ENCODE measurements around the gene ARL4C.

The ARL4C gene

GRCh38 chr2:234500394-234501006 is 3.6 kb upstream of the ARL4C start:
- H3K4me3 ChIP-seq (ENCODE audit: low read length in 2 of 2), result no peak overlapping the region

GRCh38 chr2:234497594-234498235 is 834 bp upstream of the ARL4C start:
- Histone ChIP-seq H3K27me3 (ENCODE audit: control insufficient read depth in 2 of 2, insufficient read depth in 2 of 2, low read length in 2 of 2) (peaks cover 10 to 15% of the 10 kb centered on the region in 2 donors), H3K9ac (ENCODE audit: low read depth in 1 of 2, low read length in 2 of 2) (peak overlapping the region in 1 of 2 donors; percentile 45), H3K4me1 (ENCODE audit: control insufficient read depth in 2 of 2, insufficient read depth in 2 of 2, low read length in 2 of 2) (peaks cover 6 to 8% of the 10 kb centered on the region in 2 donors), H3K36me3 (ENCODE audit: control insufficient read depth in 2 of 2, insufficient read depth in 2 of 2, low read length in 2 of 2) (no peaks in the 10 kb centered on the region), H3K9me3 (ENCODE audit: control insufficient read depth in 2 of 2, low read length in 2 of 2) (no peaks in the 10 kb centered on the region), H3K27ac (ENCODE audit: low read depth in 2 of 2, low read length in 2 of 2) (peak overlapping the region; percentile 22 to 67), H3K4me3 (ENCODE audit: low read length in 2 of 2) (no peak overlapping the region)

More at GRCh38 chr2:234500394-234501006, 3.6 kb upstream of the ARL4C start:
- Histone ChIP-seq H3K4me1 (ENCODE audit: control insufficient read depth in 2 of 2, insufficient read depth in 2 of 2, low read length in 2 of 2) (peaks cover 6% of the 10 kb centered on the region in 2 donors), H3K36me3 (ENCODE audit: control insufficient read depth in 2 of 2, insufficient read depth in 2 of 2, low read length in 2 of 2) (no peaks in the 10 kb centered on the region), H3K9me3 (ENCODE audit: control insufficient read depth in 2 of 2, low read length in 2 of 2) (no peaks in the 10 kb centered on the region), H3K9ac (ENCODE audit: low read depth in 1 of 2, low read length in 2 of 2) (no peak overlapping the region), H3K27ac (ENCODE audit: low read depth in 2 of 2, low read length in 2 of 2) (no peak overlapping the region), H3K27me3 (ENCODE audit: control insufficient read depth in 2 of 2, insufficient read depth in 2 of 2, low read length in 2 of 2) (peaks cover 5 to 9% of the 10 kb centered on the region in 2 donors)

DNA sequence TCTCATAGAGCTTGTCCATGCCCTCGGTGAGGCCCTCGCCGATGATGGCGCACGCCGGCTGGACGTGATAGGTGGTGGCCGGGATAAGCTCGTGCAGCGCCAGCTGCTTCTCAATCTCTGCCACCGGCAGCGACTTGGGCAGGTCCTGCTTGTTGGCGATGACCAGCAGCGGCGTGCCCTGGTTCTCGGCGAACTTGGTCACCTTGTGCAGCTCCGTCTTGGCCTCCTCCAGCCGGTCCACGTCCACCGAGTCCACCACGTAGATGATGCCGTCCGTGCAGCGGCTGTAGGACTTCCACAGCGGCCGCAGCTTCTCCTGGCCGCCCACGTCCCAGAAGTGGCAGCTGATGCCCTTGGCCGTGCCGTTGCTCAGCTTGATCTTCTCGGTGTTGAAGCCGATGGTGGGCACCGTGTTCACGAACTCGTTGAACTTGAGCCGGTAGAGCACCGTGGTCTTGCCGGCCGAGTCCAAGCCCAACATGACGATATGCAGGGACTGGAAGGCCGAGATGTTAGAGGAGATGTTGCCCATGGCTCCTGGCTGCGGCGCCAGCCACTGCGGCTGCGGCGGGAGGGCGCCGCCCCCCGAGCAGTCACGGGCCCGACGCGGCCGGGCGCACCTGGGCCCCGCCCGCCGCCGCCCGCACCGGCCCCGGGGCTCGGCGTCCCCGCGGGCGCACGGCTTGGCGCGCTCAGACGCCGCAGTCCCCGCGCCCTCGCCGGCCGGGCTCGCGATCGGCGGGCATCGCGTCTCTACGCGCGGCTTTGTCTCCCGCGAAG is 636 bp downstream of the ARL4C start:
- H3K27ac ChIP-seq (ENCODE audit: low read depth in 2 of 2, low read length in 2 of 2), result peak overlapping the region; percentile 64 to 91
- H3K9me3 ChIP-seq (ENCODE audit: control insufficient read depth in 2 of 2, low read length in 2 of 2), result no peaks in the 10 kb centered on the region
- H3K36me3 ChIP-seq (ENCODE audit: control insufficient read depth in 2 of 2, insufficient read depth in 2 of 2, low read length in 2 of 2), result no peaks in the 10 kb centered on the region
- H3K4me1 ChIP-seq (ENCODE audit: control insufficient read depth in 2 of 2, insufficient read depth in 2 of 2, low read length in 2 of 2), result peaks cover 6 to 8% of the 10 kb centered on the region in 2 donors
- H3K27me3 ChIP-seq (ENCODE audit: control insufficient read depth in 2 of 2, insufficient read depth in 2 of 2, low read length in 2 of 2), result peaks cover 10 to 15% of the 10 kb centered on the region in 2 donors
- H3K9ac ChIP-seq (ENCODE audit: low read depth in 1 of 2, low read length in 2 of 2), result peak overlapping the region; percentile 71 to 87
- H3K4me3 ChIP-seq (ENCODE audit: low read length in 2 of 2), result peak overlapping the region; percentile 72 to 85

DNA sequence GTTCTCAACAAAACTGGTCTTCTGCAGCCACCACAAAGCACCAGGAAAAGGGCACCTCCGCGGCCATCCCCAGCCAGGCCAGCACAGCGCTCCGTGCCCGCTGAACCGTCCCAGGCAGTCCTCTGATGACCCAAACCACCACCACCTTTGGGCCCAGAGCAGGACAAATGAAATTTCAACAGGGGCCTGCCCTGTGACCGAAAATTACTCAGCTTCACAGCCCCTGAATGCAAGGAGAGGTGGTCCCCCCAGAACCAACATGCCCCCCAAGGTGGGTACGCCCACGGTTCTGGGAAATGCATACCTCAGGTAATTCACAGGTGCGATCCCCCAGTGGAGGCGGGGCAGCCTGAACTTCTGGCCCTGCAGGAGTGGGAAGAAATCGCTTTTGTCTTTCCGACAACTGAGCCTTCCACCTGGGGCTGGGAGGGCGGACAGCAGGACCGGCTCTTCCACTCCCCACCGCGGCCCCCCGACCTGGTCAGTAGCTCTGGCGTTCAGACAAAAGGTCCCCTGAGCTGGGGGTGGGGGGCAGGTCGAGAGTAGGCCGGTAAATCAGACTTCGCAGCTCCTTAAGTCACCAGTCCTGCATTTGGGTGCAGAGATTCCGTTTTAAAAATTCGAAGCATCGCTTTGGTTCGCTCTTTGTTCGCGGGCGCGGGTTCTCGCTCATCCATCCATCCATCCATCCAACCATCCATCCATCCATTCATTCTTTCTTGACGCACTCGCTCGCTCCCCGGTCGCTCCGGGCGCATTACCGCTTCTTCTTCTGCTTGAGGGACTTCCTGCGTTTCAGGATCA is 1.4 kb downstream of the ARL4C start:
- Histone ChIP-seq H3K36me3 (ENCODE audit: control insufficient read depth in 2 of 2, insufficient read depth in 2 of 2, low read length in 2 of 2) (no peaks in the 10 kb centered on the region), H3K9ac (ENCODE audit: low read depth in 1 of 2, low read length in 2 of 2) (peak overlapping the region; percentile 71 to 87), H3K27ac (ENCODE audit: low read depth in 2 of 2, low read length in 2 of 2) (peak overlapping the region; percentile 64 to 91), H3K27me3 (ENCODE audit: control insufficient read depth in 2 of 2, insufficient read depth in 2 of 2, low read length in 2 of 2) (peaks cover 10 to 18% of the 10 kb centered on the region in 2 donors), H3K4me1 (ENCODE audit: control insufficient read depth in 2 of 2, insufficient read depth in 2 of 2, low read length in 2 of 2) (peaks cover 6 to 8% of the 10 kb centered on the region in 2 donors), H3K9me3 (ENCODE audit: control insufficient read depth in 2 of 2, low read length in 2 of 2) (no peaks in the 10 kb centered on the region), H3K4me3 (ENCODE audit: low read length in 2 of 2) (peak overlapping the region; percentile 72 to 85)

DNA sequence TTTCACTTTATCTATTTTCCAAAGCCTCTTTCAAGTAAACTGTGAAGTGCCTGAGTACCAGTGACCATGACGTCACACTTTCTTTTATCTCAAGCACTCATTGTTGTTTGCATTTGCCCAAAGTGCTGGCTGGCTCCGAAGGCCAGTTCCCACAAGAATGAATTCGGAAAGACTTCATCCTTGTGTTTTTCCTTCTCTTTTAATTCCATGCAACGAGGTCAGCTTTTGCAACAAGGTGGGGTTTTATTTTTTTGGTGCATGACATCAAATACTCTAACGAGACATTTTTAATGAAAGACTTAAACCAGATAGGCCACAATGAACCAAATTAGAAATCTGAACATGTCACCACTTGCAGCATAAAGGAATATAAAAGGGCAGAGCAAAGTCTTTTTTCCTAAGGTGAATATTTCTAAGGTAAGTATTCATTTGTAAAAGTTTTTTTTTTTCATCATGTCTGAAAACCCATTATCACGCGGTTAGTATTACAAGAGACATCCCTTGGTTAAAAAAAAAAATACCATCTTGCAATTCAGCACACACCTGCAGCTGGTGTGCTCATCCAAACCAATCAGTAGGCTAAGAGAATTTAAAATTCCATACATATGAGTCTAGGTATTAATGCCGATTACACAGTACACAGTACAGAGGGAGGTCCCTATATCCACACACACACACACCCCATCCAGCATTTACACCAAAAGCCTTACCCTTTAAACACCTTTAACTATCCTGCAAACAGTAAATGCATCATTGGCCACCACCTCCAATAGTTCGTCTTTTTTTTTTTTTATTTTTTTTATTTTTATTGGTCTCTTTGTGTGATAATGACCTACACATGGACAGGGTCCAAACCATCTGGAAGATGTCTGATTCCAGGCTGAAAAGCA is 2.3 kb downstream of the ARL4C start:
- H3K4me1 ChIP-seq (ENCODE audit: control insufficient read depth in 2 of 2, insufficient read depth in 2 of 2, low read length in 2 of 2), result peaks cover 6 to 8% of the 10 kb centered on the region in 2 donors
- H3K4me3 ChIP-seq (ENCODE audit: low read length in 2 of 2), result peak overlapping the region; percentile 72 to 85
- peak overlapping the region; percentile 71 to 87 for H3K9ac ChIP-seq (ENCODE audit: low read depth in 1 of 2, low read length in 2 of 2)
- H3K27ac ChIP-seq (ENCODE audit: low read depth in 2 of 2, low read length in 2 of 2), result peak overlapping the region; percentile 64 to 91
- no peaks in the 10 kb centered on the region for H3K9me3 ChIP-seq (ENCODE audit: control insufficient read depth in 2 of 2, low read length in 2 of 2)
- no peaks in the 10 kb centered on the region for H3K36me3 ChIP-seq (ENCODE audit: control insufficient read depth in 2 of 2, insufficient read depth in 2 of 2, low read length in 2 of 2)
- peaks cover 10 to 18% of the 10 kb centered on the region in 2 donors for H3K27me3 ChIP-seq (ENCODE audit: control insufficient read depth in 2 of 2, insufficient read depth in 2 of 2, low read length in 2 of 2)

DNA sequence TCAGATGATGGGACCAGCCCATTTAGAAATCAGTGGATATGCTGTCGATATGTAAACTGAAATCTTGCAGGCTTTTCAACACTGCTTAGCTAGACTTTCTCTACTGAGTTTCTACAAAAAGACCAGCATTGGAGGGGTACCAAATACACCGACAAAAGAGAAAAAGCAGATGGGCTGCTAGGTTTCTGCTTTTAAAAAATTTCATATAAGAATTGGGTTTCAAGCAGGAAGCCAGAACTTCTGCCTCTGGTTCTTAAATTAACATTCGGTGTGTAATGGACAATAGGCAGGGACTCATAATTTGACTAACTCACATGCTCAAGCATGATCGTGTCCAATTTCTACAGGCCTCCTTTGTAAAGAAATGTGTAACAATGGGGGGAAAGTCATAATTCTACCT is 3.1 kb downstream of the ARL4C start:
- Histone ChIP-seq H3K27ac (ENCODE audit: low read depth in 2 of 2, low read length in 2 of 2) (peak overlapping the region; percentile 19 to 49), H3K4me3 (ENCODE audit: low read length in 2 of 2) (peak overlapping the region; percentile 27 to 85), H3K4me1 (ENCODE audit: control insufficient read depth in 2 of 2, insufficient read depth in 2 of 2, low read length in 2 of 2) (peaks cover 6 to 8% of the 10 kb centered on the region in 2 donors), H3K27me3 (ENCODE audit: control insufficient read depth in 2 of 2, insufficient read depth in 2 of 2, low read length in 2 of 2) (peaks cover 10 to 18% of the 10 kb centered on the region in 2 donors), H3K36me3 (ENCODE audit: control insufficient read depth in 2 of 2, insufficient read depth in 2 of 2, low read length in 2 of 2) (no peaks in the 10 kb centered on the region), H3K9ac (ENCODE audit: low read depth in 1 of 2, low read length in 2 of 2) (peak overlapping the region; percentile 9 to 56), H3K9me3 (ENCODE audit: control insufficient read depth in 2 of 2, low read length in 2 of 2) (no peaks in the 10 kb centered on the region)

DNA sequence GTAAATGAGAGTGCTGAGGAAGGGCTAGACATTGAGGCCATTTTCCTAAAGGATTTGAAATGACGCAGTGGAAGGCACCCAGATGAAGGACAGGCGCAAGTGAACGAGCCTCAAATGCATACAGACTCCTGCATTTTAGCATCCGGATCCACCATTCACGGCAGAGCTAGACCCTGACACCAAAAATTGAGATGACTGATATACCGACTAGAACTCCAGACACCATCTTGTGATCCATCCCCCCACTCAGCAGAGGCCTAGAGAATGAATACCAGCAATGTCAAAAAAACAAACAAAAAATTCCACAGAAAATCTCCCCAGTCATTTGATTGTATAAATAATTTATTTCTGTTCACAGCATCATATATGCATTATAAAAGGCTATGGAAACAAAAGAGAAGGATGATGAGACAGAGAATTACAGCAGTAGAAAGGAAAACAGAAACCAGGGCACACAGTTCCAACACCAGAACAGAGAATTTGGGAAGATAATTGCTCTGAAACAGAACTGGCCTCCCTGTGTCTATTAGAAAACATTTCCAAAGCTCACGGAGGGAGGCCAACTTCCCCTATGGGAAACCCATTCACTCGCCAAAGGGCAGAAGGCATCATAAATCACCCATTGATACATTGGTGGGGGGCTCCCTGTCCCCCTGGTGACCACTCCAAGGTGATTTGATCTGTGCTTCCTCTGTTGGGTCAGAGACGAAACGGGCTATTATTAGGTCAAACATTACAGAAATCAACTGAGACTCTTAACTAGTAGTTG is 4.0 kb downstream of the ARL4C start:
- Histone ChIP-seq H3K9ac (ENCODE audit: low read depth in 1 of 2, low read length in 2 of 2) (peak overlapping the region; percentile 24 to 56), H3K4me3 (ENCODE audit: low read length in 2 of 2) (peak overlapping the region; percentile 15 to 85), H3K27ac (ENCODE audit: low read depth in 2 of 2, low read length in 2 of 2) (peak overlapping the region; percentile 49 to 53), H3K27me3 (ENCODE audit: control insufficient read depth in 2 of 2, insufficient read depth in 2 of 2, low read length in 2 of 2) (peaks cover 10 to 18% of the 10 kb centered on the region in 2 donors), H3K4me1 (ENCODE audit: control insufficient read depth in 2 of 2, insufficient read depth in 2 of 2, low read length in 2 of 2) (peaks cover 6 to 8% of the 10 kb centered on the region in 2 donors), H3K36me3 (ENCODE audit: control insufficient read depth in 2 of 2, insufficient read depth in 2 of 2, low read length in 2 of 2) (no peaks in the 10 kb centered on the region), H3K9me3 (ENCODE audit: control insufficient read depth in 2 of 2, low read length in 2 of 2) (no peaks in the 10 kb centered on the region)

- peaks cover 10 to 18% of the 10 kb centered on the region in 2 donors for H3K27me3 ChIP-seq (ENCODE audit: control insufficient read depth in 2 of 2, insufficient read depth in 2 of 2, low read length in 2 of 2)
- no peak overlapping the region for H3K4me3 ChIP-seq (ENCODE audit: low read length in 2 of 2)
- peak overlapping the region in 1 of 2 donors; percentile 42 for H3K27ac ChIP-seq (ENCODE audit: low read depth in 2 of 2, low read length in 2 of 2)
- H3K9me3 ChIP-seq (ENCODE audit: control insufficient read depth in 2 of 2, low read length in 2 of 2), result no peaks in the 10 kb centered on the region
- no peaks in the 10 kb centered on the region for H3K36me3 ChIP-seq (ENCODE audit: control insufficient read depth in 2 of 2, insufficient read depth in 2 of 2, low read length in 2 of 2)
- H3K4me1 ChIP-seq (ENCODE audit: control insufficient read depth in 2 of 2, insufficient read depth in 2 of 2, low read length in 2 of 2), result peaks cover 6 to 8% of the 10 kb centered on the region in 2 donors
- H3K9ac ChIP-seq (ENCODE audit: low read depth in 1 of 2, low read length in 2 of 2), result no peak overlapping the region
Observed at GRCh38 chr2:234491897-234492296, 5.0 kb downstream of the ARL4C start.
